Liver (tissue), 9 donors: Measurements from ENCODE around the gene SAC3D1. TPM values are rescaled to one million over a fixed set of nuclear protein-coding genes. Genes with fewer than 3 reads are reported as not detected.

Source experiments
- DNase-seq: peaks from one replicate; pipeline ENCODE4 v3.0.0-alpha.2; 2017; ENCODE audit warnings: low spot score
- H3K27ac ChIP-seq, 2 donors: one replicate each; pipeline ENCODE4 v1.7.0; 2013; ENCODE audit warnings: inconsistent platforms in 2 of 2, low read length in 2 of 2, control low read depth in 1 of 2, low read depth in 1 of 2, mild to moderate bottlenecking in 1 of 2
- H3K27me3 ChIP-seq, 4 donors: one replicate each; pipeline versions ENCODE4 v1.6.1 to v1.7.0; 2013; ENCODE audit warnings: low read length in 3 of 4, inconsistent platforms in 1 of 4, mild to moderate bottlenecking in 1 of 4, moderate library complexity in 1 of 4; ENCODE audit not compliant: control insufficient read depth in 4 of 4, insufficient read depth in 4 of 4
- H3K36me3 ChIP-seq, 4 donors: one replicate each; pipeline versions ENCODE4 v1.6.1 to v1.7.0; 2013; ENCODE audit warnings: low read length in 3 of 4, mild to moderate bottlenecking in 3 of 4, low read depth in 1 of 4, moderate library complexity in 1 of 4; ENCODE audit not compliant: control insufficient read depth in 4 of 4, insufficient read depth in 3 of 4
- H3K4me1 ChIP-seq, 4 donors: one replicate each; pipeline versions ENCODE4 v1.6.1 to v1.7.0; 2013; ENCODE audit warnings: low read length in 3 of 4, mild to moderate bottlenecking in 3 of 4, moderate library complexity in 1 of 4; ENCODE audit not compliant: control insufficient read depth in 4 of 4, insufficient read depth in 4 of 4
- H3K4me3 ChIP-seq, 3 donors: one replicate each; pipeline versions ENCODE4 v1.6.1 to v1.7.0; 2013; ENCODE audit warnings: low read length in 3 of 3, control low read depth in 1 of 3, low read depth in 1 of 3, mild to moderate bottlenecking in 1 of 3
- H3K9ac ChIP-seq, 2 donors: one replicate each; pipeline ENCODE4 v1.7.0; 2013; ENCODE audit warnings: low read length in 2 of 2, mild to moderate bottlenecking in 2 of 2, moderate library complexity in 2 of 2, control low read depth in 1 of 2, low read depth in 1 of 2
- H3K9me3 ChIP-seq, 4 donors: one replicate each; pipeline versions ENCODE4 v1.6.1 to v1.7.0; 2013; ENCODE audit warnings: low read length in 3 of 4; ENCODE audit not compliant: control insufficient read depth in 4 of 4
- ATF3 ChIP-seq: IDR thresholded peaks from 2 replicates; pipeline ENCODE4 v1.6.1; 2016; ENCODE audit warnings: antibody characterized with exemption
- CTCF ChIP-seq: fragments of 150-350 bp; IDR thresholded peaks from 2 replicates; pipeline ENCODE4 v1.5.1; 2017; ENCODE audit warnings: improper control_type of control experiment, low read depth, low read length; ENCODE audit not compliant: missing input control
- EGR1 ChIP-seq, 2 donors: IDR thresholded peaks; 2 replicates each; pipeline ENCODE4 v1.6.1; 2016 to 2018; ENCODE audit warnings: antibody characterized with exemption in 2 of 2, low read depth in 2 of 2
- FOXA1 ChIP-seq: IDR thresholded peaks from 2 replicates; pipeline ENCODE4 v1.6.1; 2016; ENCODE audit warnings: antibody characterized with exemption
- FOXA2 ChIP-seq: IDR thresholded peaks from 2 replicates; pipeline ENCODE4 v1.6.1; 2016; ENCODE audit warnings: antibody characterized with exemption
- GABPA ChIP-seq, 2 donors: IDR thresholded peaks in 1 of 2; conservative IDR thresholded peaks in 1 of 2; 2 replicates each; pipeline ENCODE4 v1.6.1; 2016; ENCODE audit warnings: antibody characterized with exemption in 2 of 2, mild to moderate bottlenecking in 1 of 2, moderate library complexity in 1 of 2
- HNF4A ChIP-seq, 2 donors: conservative IDR thresholded peaks; 2 replicates each; pipeline ENCODE4 v1.6.1; 2016; ENCODE audit warnings: antibody characterized with exemption in 2 of 2, mild to moderate bottlenecking in 2 of 2
- HNF4G ChIP-seq: IDR thresholded peaks from 2 replicates; pipeline ENCODE4 v1.6.1; 2016; ENCODE audit warnings: antibody characterized with exemption
- JUND ChIP-seq, 2 donors: IDR thresholded peaks; 2 replicates each; pipeline ENCODE4 v1.6.1; 2016; ENCODE audit warnings: antibody characterized with exemption in 2 of 2
- NR2F2 ChIP-seq: IDR thresholded peaks from 2 replicates; pipeline ENCODE4 v1.6.1; 2016; ENCODE audit warnings: antibody characterized with exemption
- RAD21 ChIP-seq, 2 donors: IDR thresholded peaks; 2 replicates each; pipeline ENCODE4 v1.6.1; 2016; ENCODE audit warnings: antibody characterized with exemption in 2 of 2, mild to moderate bottlenecking in 2 of 2
- RXRA ChIP-seq, 2 donors: IDR thresholded peaks; 2 replicates each; pipeline ENCODE4 v1.6.1; 2017 to 2018; ENCODE audit warnings: antibody characterized with exemption in 2 of 2, mild to moderate bottlenecking in 1 of 2
- SP1 ChIP-seq: IDR thresholded peaks from 2 replicates; pipeline ENCODE4 v1.6.1; 2018; ENCODE audit warnings: antibody characterized with exemption, mild to moderate bottlenecking
- TAF1 ChIP-seq: conservative IDR thresholded peaks from 2 replicates; pipeline ENCODE4 v1.6.1; 2016; ENCODE audit warnings: antibody characterized with exemption, mild to moderate bottlenecking
- YY1 ChIP-seq: IDR thresholded peaks from 2 replicates; pipeline ENCODE4 v1.6.1; 2016; ENCODE audit warnings: antibody characterized with exemption, mild to moderate bottlenecking
- WGBS: extraction: QIAGEN DNeasy Blood & Tissue Kit; methylation state at CpG from one replicate; pipeline ENCODE4 v1.1.7; 2013; 5-methylcytosine and 5-hydroxymethylcytosine counted together
- polyA plus RNA-seq, 2 donors: library from polyadenylated mRNA; stranded (reverse) in 1 of 2; unstranded in 1 of 2; fragments of 200-250 nt in 1 of 2; fragments of >200 nt in 1 of 2; fragmentation: Nextera tagmentation in 1 of 2; extraction: Ambion mirVana in 1 of 2; gene quantifications; one replicate each; pipeline versions ENCODE4 v1.2.1 to v1.2.3, GENCODE V29; 2013 to 2015
- total RNA-seq, 2 donors: library from RNA; depleted of rRNA; stranded (reverse); fragments of >200 nt; gene quantifications; one replicate each; pipeline ENCODE4 v1.2.3, GENCODE V29; 2014
- TF ChIP-seq, protein P1 (sequence below): IDR thresholded peaks from 2 replicates; pipeline ENCODE4 v1.6.1; 2016; ENCODE audit warnings: antibody characterized with exemption, mild to moderate bottlenecking
- TF ChIP-seq, protein P2 (sequence below): IDR thresholded peaks from 2 replicates; pipeline ENCODE4 v1.6.1; 2016; ENCODE audit warnings: antibody characterized with exemption
- TF ChIP-seq, protein P3 (sequence below): IDR thresholded peaks from 2 replicates; pipeline ENCODE4 v1.6.1; 2016; ENCODE audit warnings: antibody characterized with exemption
- donor health status: healthy.
- donor health status: healthy.
- donor health status: healthy.
- donor health status: healthy.
- donor health status: healthy.

Gene SAC3D1
- total and polyA plus RNA-seq, 4 donors, result 3.8 to 7.9 (median 6.8) TPM

DNA sequence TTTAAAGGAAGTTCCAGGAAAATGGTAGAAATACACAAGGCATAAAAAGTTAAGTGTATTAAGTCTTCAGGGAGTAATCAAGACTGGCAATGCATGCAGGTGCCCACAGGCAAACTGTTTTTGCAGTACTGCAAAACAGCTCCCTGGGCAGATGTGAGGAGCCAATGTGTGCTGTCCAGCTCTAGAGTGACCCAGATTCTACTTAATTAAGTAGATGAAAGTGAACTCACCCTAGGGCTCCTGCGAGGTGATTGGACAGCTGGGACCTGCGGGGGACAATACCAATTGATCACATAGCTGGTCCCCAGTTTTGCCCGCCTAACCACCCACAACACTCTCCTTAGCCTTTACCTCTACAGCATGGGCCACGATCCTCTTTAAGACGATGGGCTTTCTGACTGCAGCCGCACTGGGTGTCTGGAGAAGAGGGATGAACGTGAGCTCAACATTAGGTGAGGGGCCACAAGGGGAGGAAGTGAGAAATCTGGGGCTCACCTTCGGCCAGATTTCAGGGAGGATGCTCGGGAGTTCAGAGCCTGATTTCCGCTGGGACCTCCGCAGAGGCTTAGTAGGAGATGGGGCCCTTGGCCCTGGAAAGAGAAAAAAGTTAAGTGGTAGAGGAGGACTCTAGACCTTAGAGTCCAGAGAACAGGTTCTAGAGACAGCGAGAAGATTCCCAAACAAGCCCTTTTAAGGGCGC lies 42.3 kb downstream of the SAC3D1 start:
- WGBS, result 7% methylated on average over 13 of the region's 13 CpGs
- Histone ChIP-seq H3K9me3 (no peaks in the 10 kb centered on the region), H3K27me3 (no peaks in the 10 kb centered on the region), H3K36me3 (peaks cover 3 to 26% (median 4%) of the 10 kb centered on the region in 4 donors), H3K4me3 (peak overlapping the region; percentile 75 to 96 (median 80)), H3K9ac (peak overlapping the region in 1 of 2 donors; percentile 69), H3K4me1 (peaks cover 10 to 23% (median 18%) of the 10 kb centered on the region in 4 donors), H3K27ac (no peak overlapping the region)
- TF ChIP-seq JUND (IDR thresholded peaks at IDR 0.05), result no peak
- TF ChIP-seq, protein P1, sequence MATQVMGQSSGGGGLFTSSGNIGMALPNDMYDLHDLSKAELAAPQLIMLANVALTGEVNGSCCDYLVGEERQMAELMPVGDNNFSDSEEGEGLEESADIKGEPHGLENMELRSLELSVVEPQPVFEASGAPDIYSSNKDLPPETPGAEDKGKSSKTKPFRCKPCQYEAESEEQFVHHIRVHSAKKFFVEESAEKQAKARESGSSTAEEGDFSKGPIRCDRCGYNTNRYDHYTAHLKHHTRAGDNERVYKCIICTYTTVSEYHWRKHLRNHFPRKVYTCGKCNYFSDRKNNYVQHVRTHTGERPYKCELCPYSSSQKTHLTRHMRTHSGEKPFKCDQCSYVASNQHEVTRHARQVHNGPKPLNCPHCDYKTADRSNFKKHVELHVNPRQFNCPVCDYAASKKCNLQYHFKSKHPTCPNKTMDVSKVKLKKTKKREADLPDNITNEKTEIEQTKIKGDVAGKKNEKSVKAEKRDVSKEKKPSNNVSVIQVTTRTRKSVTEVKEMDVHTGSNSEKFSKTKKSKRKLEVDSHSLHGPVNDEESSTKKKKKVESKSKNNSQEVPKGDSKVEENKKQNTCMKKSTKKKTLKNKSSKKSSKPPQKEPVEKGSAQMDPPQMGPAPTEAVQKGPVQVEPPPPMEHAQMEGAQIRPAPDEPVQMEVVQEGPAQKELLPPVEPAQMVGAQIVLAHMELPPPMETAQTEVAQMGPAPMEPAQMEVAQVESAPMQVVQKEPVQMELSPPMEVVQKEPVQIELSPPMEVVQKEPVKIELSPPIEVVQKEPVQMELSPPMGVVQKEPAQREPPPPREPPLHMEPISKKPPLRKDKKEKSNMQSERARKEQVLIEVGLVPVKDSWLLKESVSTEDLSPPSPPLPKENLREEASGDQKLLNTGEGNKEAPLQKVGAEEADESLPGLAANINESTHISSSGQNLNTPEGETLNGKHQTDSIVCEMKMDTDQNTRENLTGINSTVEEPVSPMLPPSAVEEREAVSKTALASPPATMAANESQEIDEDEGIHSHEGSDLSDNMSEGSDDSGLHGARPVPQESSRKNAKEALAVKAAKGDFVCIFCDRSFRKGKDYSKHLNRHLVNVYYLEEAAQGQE, result no peak
- TF ChIP-seq ATF3, result no peak
- no peak for TF ChIP-seq GABPA (IDR thresholded peaks at IDR 0.05 in 1 of 2, conservative IDR thresholded peaks at IDR 0.05 in 1 of 2)
- TF ChIP-seq RAD21 (IDR thresholded peaks at IDR 0.05), result no peak
- no peak for TF ChIP-seq YY1
- no peak for TF ChIP-seq TAF1
- no peak for TF ChIP-seq HNF4G
- TF ChIP-seq FOXA2, result no peak
- TF ChIP-seq SP1, result no peak
- TF ChIP-seq, protein P2, sequence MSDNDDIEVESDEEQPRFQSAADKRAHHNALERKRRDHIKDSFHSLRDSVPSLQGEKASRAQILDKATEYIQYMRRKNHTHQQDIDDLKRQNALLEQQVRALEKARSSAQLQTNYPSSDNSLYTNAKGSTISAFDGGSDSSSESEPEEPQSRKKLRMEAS, result no peak
- TF ChIP-seq NR2F2, result no peak
- no peak for TF ChIP-seq EGR1 (IDR thresholded peaks at IDR 0.05; ENCODE audit: low read depth in 2 of 2)
- TF ChIP-seq CTCF, result no peak
- no peak for TF ChIP-seq FOXA1
- TF ChIP-seq HNF4A (conservative IDR thresholded peaks at IDR 0.05), result no peak
- no peak for DNase-seq

DNA sequence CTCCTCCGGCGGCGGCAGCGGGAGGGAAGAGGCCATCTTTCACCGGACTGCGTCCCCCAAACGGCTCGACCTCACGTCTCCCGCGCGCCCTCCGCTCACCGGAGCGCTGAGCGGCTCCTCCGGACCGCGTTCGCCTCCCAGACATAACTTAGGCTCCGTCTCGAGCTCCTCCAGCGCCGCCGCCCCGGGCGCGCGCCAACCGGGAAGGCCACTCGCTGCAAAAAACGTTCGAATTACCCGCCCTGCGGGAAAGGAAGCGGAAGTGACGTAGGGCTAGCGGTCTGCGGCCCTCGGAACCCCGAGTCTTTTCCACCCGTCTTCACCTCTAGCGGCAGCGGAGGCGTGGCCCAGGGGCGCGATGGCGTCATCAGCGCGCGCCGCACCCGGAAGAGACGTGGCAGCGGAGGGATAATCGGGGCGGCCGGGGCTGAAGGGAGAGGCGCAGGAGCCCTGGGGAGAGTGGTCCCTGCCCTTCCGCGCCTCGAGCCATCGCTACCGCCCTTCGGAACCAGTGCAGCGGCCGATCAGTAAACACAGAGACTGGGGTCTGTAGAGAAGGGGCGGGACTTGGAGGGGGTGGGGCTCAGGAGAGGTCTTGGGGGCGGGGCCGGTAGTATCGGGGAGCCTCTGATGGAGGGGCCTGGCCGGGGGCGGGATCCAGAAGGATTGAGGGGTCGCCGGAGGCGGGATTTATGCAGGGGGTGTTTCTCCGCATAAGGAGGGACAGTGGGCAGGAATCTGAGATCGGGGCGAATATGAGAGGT lies 43.0 kb downstream of the SAC3D1 start, which contains the start of the genes CDCA5 and ZFPL1:
Gene CDCA5, minus strand, starts transcription at position 207 of the 764 bp plus-strand sequence. Its CDS starts 62 bp downstream, at position 145.
Gene ZFPL1, plus strand, starts transcription at position 389 of the 764 bp plus-strand sequence. CDS start 477 bp downstream, outside the sequence.
- peaks cover 5 to 32% (median 10%) of the 10 kb centered on the region in 4 donors for H3K36me3 ChIP-seq
- H3K9ac ChIP-seq, result peak within 1 kb of the TSS; percentile 79 to 91
- H3K4me1 ChIP-seq, result peaks cover 10 to 23% (median 18%) of the 10 kb centered on the region in 4 donors
- under 1% methylated on average over 79 of the region's 79 CpGs for whole genome bisulfite sequencing
- peak within 1 kb of the TSS; percentile 80 to 89 for H3K27ac ChIP-seq
- DNase-seq, result peak; percentile 96
- no peaks in the 10 kb centered on the region for H3K27me3 ChIP-seq
- H3K4me3 ChIP-seq, result peak within 1 kb of the TSS; percentile 75 to 96 (median 80)
- H3K9me3 ChIP-seq, result no peaks in the 10 kb centered on the region
- TF ChIP-seq TAF1, result no peak
- TF ChIP-seq YY1, result peak; percentile 83
- TF ChIP-seq NR2F2, result peak; percentile 49
- TF ChIP-seq, protein P2, result no peak
- TF ChIP-seq, protein P3, sequence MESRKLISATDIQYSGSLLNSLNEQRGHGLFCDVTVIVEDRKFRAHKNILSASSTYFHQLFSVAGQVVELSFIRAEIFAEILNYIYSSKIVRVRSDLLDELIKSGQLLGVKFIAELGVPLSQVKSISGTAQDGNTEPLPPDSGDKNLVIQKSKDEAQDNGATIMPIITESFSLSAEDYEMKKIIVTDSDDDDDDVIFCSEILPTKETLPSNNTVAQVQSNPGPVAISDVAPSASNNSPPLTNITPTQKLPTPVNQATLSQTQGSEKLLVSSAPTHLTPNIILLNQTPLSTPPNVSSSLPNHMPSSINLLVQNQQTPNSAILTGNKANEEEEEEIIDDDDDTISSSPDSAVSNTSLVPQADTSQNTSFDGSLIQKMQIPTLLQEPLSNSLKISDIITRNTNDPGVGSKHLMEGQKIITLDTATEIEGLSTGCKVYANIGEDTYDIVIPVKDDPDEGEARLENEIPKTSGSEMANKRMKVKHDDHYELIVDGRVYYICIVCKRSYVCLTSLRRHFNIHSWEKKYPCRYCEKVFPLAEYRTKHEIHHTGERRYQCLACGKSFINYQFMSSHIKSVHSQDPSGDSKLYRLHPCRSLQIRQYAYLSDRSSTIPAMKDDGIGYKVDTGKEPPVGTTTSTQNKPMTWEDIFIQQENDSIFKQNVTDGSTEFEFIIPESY, result peak; percentile 81
- TF ChIP-seq HNF4A (conservative IDR thresholded peaks at IDR 0.05), result no peak
- no peak for TF ChIP-seq FOXA2
- peak in 1 of 2 donors; percentile 44 for TF ChIP-seq RAD21 (IDR thresholded peaks at IDR 0.05)
- TF ChIP-seq RXRA (IDR thresholded peaks at IDR 0.05), result peak; percentile 39 to 42
- peak; percentile 44 for TF ChIP-seq ATF3
- TF ChIP-seq SP1, result peak; percentile 84
